ENCODE measurements around the gene CWC27.

Gene CWC27

DNA sequence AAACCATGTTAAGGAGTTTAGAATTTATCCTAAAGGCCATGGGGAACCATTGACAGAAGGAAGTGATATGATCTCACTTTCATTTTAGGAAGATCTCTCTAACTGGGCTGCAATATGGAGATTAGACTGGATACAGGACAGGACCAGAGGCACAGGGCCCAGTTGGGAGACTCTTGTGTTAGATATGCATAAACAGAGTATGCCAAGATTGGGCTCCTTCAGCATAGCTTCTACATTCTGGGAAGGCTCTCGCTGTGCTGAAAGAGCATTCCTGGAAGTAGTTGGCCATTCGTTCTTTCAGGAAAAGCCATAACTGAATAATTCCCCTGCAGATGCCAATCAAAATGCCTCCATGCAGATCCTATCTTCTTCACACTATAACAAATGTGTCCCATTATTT lies 204.5 kb downstream of the CWC27 start:
- no peaks in the 10 kb centered on the region for H3K27me3 ChIP-seq (ENCODE audit: control insufficient read depth in 5 of 5, insufficient read depth in 4 of 5, low read length in 5 of 5)

DNA sequence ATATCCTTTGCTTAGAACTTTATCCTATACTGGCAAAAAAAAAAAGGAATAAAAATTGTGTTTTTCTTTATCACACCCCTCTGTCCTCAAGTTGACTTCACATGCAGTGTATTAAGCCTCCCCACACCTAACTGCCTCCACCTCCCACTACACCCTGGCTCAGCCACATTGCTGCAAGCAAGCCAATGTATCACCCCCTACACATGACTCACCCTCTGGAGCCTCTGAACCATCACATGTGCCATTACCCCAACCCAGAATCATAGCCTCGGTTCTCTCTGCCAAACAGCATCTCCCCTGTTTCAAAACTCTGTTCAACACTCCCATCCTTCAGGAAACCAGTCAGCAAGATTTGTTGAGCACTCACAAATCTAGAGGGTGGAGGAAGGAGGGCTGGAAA lies 209.0 kb downstream of the CWC27 start:
- Histone ChIP-seq H3K27ac (ENCODE audit: low read depth, low read length) (no peak overlapping the region), H3K36me3 (ENCODE audit: control insufficient read depth in 5 of 5, insufficient read depth in 5 of 5, low read length in 5 of 5) (peaks cover 2 to 9% (median 5%) of the 10 kb centered on the region in 5 donors), H3K27me3 (ENCODE audit: control insufficient read depth in 5 of 5, insufficient read depth in 4 of 5, low read length in 5 of 5) (no peaks in the 10 kb centered on the region), H3K4me1 (ENCODE audit: control insufficient read depth in 5 of 5, insufficient read depth in 5 of 5, low read length in 5 of 5) (peaks cover 0 to 2% (median 0%) of the 10 kb centered on the region in 5 donors), H3K4me3 (ENCODE audit: low read depth in 1 of 5, low read length in 5 of 5) (no peak overlapping the region), H3K9me3 (ENCODE audit: control insufficient read depth in 5 of 5, low read length in 5 of 5) (no peaks in the 10 kb centered on the region), H3K9ac (ENCODE audit: low read length in 5 of 5) (no peak overlapping the region)

More for the DNA sequence above, 204.5 kb downstream of the CWC27 start:
- H3K9me3 ChIP-seq (ENCODE audit: control insufficient read depth in 5 of 5, low read length in 5 of 5): no peaks in the 10 kb centered on the region
- H3K4me1 ChIP-seq (ENCODE audit: control insufficient read depth in 5 of 5, insufficient read depth in 5 of 5, low read length in 5 of 5): peaks cover 0 to 2% (median 0%) of the 10 kb centered on the region in 5 donors
- no peak overlapping the region for H3K27ac ChIP-seq (ENCODE audit: low read depth, low read length)
- H3K4me3 ChIP-seq (ENCODE audit: low read depth in 1 of 5, low read length in 5 of 5): no peak overlapping the region
- no peak overlapping the region for H3K9ac ChIP-seq (ENCODE audit: low read length in 5 of 5)
- peaks cover 2 to 12% (median 5%) of the 10 kb centered on the region in 5 donors for H3K36me3 ChIP-seq (ENCODE audit: control insufficient read depth in 5 of 5, insufficient read depth in 5 of 5, low read length in 5 of 5)

DNA sequence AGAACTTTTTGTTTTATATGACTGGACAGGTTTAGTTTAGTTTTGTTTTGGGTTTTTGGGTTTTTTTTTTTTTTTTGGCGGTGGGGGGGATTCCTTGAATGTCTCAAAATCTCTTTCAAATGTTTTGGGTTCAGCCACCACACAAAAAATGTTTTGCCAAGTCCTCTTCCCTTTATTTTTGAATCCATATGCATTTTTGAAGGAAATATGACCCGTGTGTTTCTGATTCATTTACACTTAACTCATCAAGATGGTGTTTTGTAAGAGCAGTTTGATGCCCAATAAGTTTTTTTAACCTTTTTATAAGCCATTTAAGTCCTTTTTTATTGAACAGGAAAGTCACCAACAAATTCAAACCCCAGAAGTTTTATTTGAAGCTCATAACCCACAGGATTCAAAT lies 209.8 kb downstream of the CWC27 start:
- Histone ChIP-seq H3K36me3 (ENCODE audit: control insufficient read depth in 5 of 5, insufficient read depth in 5 of 5, low read length in 5 of 5) (peaks cover 0 to 5% (median 2%) of the 10 kb centered on the region in 5 donors), H3K9ac (ENCODE audit: low read length in 5 of 5) (no peak overlapping the region), H3K27me3 (ENCODE audit: control insufficient read depth in 5 of 5, insufficient read depth in 4 of 5, low read length in 5 of 5) (no peaks in the 10 kb centered on the region), H3K4me3 (ENCODE audit: low read depth in 1 of 5, low read length in 5 of 5) (no peak overlapping the region), H3K9me3 (ENCODE audit: control insufficient read depth in 5 of 5, low read length in 5 of 5) (no peaks in the 10 kb centered on the region), H3K27ac (ENCODE audit: low read depth, low read length) (no peak overlapping the region), H3K4me1 (ENCODE audit: control insufficient read depth in 5 of 5, insufficient read depth in 5 of 5, low read length in 5 of 5) (peaks cover 0 to 2% (median 0%) of the 10 kb centered on the region in 5 donors)

DNA sequence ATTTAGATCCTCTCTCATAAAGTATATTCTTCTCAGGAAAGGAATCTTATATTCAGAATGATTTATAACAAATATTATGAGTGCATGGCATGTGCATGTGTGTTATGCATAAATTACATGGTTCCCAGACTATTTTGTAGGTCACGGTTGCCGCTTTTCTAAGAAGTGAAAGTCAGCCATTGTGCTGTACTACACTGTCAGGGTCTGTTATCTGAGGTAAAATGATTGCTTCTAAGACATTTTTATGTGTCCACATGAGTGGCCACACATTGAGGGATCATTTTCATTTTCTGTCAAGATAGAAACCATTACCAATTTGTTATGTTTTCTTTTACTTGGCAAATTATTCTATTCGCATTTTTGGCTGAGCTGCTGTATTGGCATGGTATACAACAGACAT lies 210.8 kb downstream of the CWC27 start:
- H3K4me1 ChIP-seq (ENCODE audit: control insufficient read depth in 5 of 5, insufficient read depth in 5 of 5, low read length in 5 of 5): no peaks in the 10 kb centered on the region
- H3K4me3 ChIP-seq (ENCODE audit: low read depth in 1 of 5, low read length in 5 of 5): no peak overlapping the region
- no peak overlapping the region for H3K27ac ChIP-seq (ENCODE audit: low read depth, low read length)
- H3K9ac ChIP-seq (ENCODE audit: low read length in 5 of 5): no peak overlapping the region
- no peaks in the 10 kb centered on the region for H3K9me3 ChIP-seq (ENCODE audit: control insufficient read depth in 5 of 5, low read length in 5 of 5)
- peaks cover 0 to 5% (median 2%) of the 10 kb centered on the region in 5 donors for H3K36me3 ChIP-seq (ENCODE audit: control insufficient read depth in 5 of 5, insufficient read depth in 5 of 5, low read length in 5 of 5)
- no peaks in the 10 kb centered on the region for H3K27me3 ChIP-seq (ENCODE audit: control insufficient read depth in 5 of 5, insufficient read depth in 4 of 5, low read length in 5 of 5)

DNA sequence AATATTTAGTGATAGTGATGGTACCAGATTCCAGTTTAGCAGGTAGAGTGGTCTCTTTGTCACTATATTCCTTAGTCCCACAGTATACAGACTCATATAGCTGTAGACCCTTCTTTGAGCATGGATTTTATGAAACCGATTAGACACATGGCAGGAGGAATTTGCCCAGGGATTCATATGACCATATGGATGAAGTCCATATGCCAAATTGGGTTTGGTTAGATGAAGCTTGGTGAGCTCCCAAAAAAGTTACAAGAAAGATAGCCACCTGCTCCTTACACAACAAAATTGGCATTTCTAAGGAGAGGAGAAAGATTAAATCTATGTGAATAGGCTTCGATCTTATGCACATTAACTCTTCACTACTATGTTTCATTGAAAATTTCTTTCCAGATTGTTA lies 211.4 kb downstream of the CWC27 start:
- Histone ChIP-seq H3K36me3 (ENCODE audit: control insufficient read depth in 5 of 5, insufficient read depth in 5 of 5, low read length in 5 of 5) (peaks cover 0 to 5% (median 2%) of the 10 kb centered on the region in 5 donors), H3K9me3 (ENCODE audit: control insufficient read depth in 5 of 5, low read length in 5 of 5) (no peaks in the 10 kb centered on the region), H3K27me3 (ENCODE audit: control insufficient read depth in 5 of 5, insufficient read depth in 4 of 5, low read length in 5 of 5) (no peaks in the 10 kb centered on the region), H3K9ac (ENCODE audit: low read length in 5 of 5) (no peak overlapping the region), H3K4me3 (ENCODE audit: low read depth in 1 of 5, low read length in 5 of 5) (no peak overlapping the region), H3K27ac (ENCODE audit: low read depth, low read length) (no peak overlapping the region), H3K4me1 (ENCODE audit: control insufficient read depth in 5 of 5, insufficient read depth in 5 of 5, low read length in 5 of 5) (peaks cover 0 to 4% (median 0%) of the 10 kb centered on the region in 5 donors)

DNA sequence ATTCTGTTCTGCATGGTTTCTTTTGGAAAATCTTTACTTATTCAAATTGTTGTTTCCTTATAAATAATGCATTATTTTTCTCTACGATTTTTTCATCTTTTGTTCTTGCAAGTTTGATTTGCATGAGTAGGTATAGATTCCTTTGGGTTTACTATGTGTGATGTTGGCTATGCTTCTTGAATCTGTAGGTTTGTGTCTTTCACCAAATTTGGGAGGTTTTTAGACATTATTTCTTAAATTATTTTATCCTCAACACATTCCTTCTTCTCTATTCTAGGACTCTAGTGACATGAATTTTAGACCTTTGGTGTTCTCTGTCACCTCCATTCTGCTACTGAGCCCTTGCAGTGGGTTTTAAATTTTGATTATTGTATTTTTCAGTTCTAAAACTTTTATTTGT lies 219.0 kb downstream of the CWC27 start:
- no peak overlapping the region for H3K27ac ChIP-seq (ENCODE audit: low read depth, low read length)
- no peaks in the 10 kb centered on the region for H3K36me3 ChIP-seq (ENCODE audit: control insufficient read depth in 5 of 5, insufficient read depth in 5 of 5, low read length in 5 of 5)
- H3K27me3 ChIP-seq (ENCODE audit: control insufficient read depth in 5 of 5, insufficient read depth in 4 of 5, low read length in 5 of 5): no peaks in the 10 kb centered on the region

DNA sequence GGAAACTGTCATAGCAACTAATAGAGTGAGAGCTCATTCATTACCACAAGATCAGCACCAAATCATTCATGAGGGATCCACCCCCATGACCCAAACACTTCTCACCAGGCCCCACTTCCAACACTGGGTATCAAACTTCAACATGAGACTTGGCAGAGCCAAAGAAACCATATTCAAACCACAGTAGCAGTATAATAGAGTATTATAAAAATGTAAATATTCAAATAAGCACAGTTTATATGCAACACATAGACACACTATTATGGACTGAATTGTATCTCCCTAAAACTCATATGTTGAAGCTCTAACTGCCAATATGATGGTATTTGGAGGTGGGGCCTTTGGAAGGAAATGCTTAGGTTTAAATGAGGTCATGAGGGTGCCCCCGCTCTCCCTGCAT lies 240.5 kb downstream of the CWC27 start:
- no peaks in the 10 kb centered on the region for H3K36me3 ChIP-seq (ENCODE audit: control insufficient read depth in 5 of 5, insufficient read depth in 5 of 5, low read length in 5 of 5)
- no peak overlapping the region for H3K4me3 ChIP-seq (ENCODE audit: low read depth in 1 of 5, low read length in 5 of 5)
- no peak overlapping the region for H3K27ac ChIP-seq (ENCODE audit: low read depth, low read length)
- H3K9me3 ChIP-seq (ENCODE audit: control insufficient read depth in 5 of 5, low read length in 5 of 5): no peaks in the 10 kb centered on the region
- H3K9ac ChIP-seq (ENCODE audit: low read length in 5 of 5): no peak overlapping the region
- no peaks in the 10 kb centered on the region for H3K4me1 ChIP-seq (ENCODE audit: control insufficient read depth in 5 of 5, insufficient read depth in 5 of 5, low read length in 5 of 5)
- no peaks in the 10 kb centered on the region for H3K27me3 ChIP-seq (ENCODE audit: control insufficient read depth in 5 of 5, insufficient read depth in 4 of 5, low read length in 5 of 5)

More for the DNA sequence above, 219.0 kb downstream of the CWC27 start:
- Histone ChIP-seq H3K4me3 (ENCODE audit: low read depth in 1 of 5, low read length in 5 of 5) (no peak overlapping the region), H3K9me3 (ENCODE audit: control insufficient read depth in 5 of 5, low read length in 5 of 5) (peaks cover 0 to 3% (median 0%) of the 10 kb centered on the region in 5 donors), H3K4me1 (ENCODE audit: control insufficient read depth in 5 of 5, insufficient read depth in 5 of 5, low read length in 5 of 5) (peaks cover 0 to 5% (median 0%) of the 10 kb centered on the region in 5 donors), H3K9ac (ENCODE audit: low read length in 5 of 5) (no peak overlapping the region)

DNA sequence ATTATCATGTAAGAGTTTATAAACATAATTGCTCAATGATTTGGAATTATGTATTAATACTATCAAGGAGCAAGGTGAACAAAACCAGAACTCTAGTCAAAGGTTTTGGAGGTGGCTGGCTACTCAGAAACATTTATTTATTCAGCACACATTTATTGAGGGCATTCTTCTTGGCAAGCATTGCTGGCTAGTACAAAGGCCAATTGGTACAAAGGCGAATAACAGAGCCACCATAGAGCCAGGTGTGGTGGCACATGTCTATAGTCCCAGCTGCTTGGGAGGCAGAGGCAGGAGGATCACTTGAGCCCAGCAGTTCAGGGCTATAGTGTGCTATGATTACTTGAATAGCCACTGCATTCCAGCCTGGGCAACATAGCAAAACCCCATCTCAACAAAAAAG lies 242.1 kb downstream of the CWC27 start:
- Histone ChIP-seq H3K4me1 (ENCODE audit: control insufficient read depth in 5 of 5, insufficient read depth in 5 of 5, low read length in 5 of 5) (peaks cover 0 to 4% (median 0%) of the 10 kb centered on the region in 5 donors), H3K9ac (ENCODE audit: low read length in 5 of 5) (no peak overlapping the region), H3K36me3 (ENCODE audit: control insufficient read depth in 5 of 5, insufficient read depth in 5 of 5, low read length in 5 of 5) (no peaks in the 10 kb centered on the region), H3K27me3 (ENCODE audit: control insufficient read depth in 5 of 5, insufficient read depth in 4 of 5, low read length in 5 of 5) (no peaks in the 10 kb centered on the region), H3K27ac (ENCODE audit: low read depth, low read length) (no peak overlapping the region), H3K9me3 (ENCODE audit: control insufficient read depth in 5 of 5, low read length in 5 of 5) (no peaks in the 10 kb centered on the region), H3K4me3 (ENCODE audit: low read depth in 1 of 5, low read length in 5 of 5) (no peak overlapping the region)

DNA sequence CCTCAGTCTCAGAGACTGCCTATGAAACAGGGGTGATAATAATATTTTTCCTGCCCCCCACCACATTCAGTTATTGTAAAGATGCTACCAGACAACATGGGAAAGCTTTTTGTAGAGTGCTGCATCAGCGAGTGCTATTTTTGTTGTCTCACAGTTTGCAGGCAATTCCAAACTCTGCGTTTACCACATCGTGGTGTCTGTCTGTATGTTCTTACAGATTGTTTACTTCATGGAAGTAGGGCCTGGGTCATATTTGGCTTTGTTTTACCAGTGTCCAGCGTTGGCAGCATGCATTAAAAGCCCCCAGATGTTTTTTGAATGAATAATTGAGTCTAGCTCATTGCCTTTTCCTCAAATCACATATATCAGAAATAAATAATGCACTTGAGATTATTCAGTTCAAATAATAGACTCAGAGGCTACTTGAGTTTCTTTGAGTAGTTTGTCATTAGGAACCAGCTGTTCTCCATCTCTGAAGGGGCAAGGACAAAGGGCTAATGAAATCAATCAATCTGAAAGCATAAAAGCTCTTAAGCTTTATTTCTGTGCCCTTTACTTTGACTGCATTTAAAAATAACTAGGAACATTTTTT lies 243.7 kb downstream of the CWC27 start:
- H3K36me3 ChIP-seq (ENCODE audit: control insufficient read depth in 5 of 5, insufficient read depth in 5 of 5, low read length in 5 of 5): no peaks in the 10 kb centered on the region
- no peak overlapping the region for H3K27ac ChIP-seq (ENCODE audit: low read depth, low read length)
- H3K4me1 ChIP-seq (ENCODE audit: control insufficient read depth in 5 of 5, insufficient read depth in 5 of 5, low read length in 5 of 5): peaks cover 0 to 4% (median 0%) of the 10 kb centered on the region in 5 donors
- H3K9me3 ChIP-seq (ENCODE audit: control insufficient read depth in 5 of 5, low read length in 5 of 5): no peaks in the 10 kb centered on the region
- H3K4me3 ChIP-seq (ENCODE audit: low read depth in 1 of 5, low read length in 5 of 5): no peak overlapping the region
- no peaks in the 10 kb centered on the region for H3K27me3 ChIP-seq (ENCODE audit: control insufficient read depth in 5 of 5, insufficient read depth in 4 of 5, low read length in 5 of 5)
- no peak overlapping the region for H3K9ac ChIP-seq (ENCODE audit: low read length in 5 of 5)

DNA sequence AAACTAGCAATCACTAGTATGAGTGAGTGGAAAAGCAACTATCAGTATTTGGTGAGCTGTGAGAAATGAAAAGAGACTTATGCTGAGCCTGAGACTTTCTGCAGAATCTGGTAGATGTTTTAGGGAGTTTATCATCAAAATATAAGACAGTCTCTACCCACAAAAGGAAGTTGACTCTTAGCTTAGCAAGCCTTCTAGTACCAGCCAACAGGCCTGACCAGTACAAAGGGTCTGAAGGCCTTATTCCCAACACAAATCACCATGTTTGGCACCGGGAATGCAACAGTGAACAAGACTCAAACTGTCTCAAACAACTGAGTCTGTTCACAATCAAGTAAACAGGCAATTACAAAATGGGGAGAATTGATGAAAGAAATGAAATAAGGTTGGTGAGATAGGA lies 244.4 kb downstream of the CWC27 start:
- Histone ChIP-seq H3K27me3 (ENCODE audit: control insufficient read depth in 5 of 5, insufficient read depth in 4 of 5, low read length in 5 of 5) (no peaks in the 10 kb centered on the region), H3K9ac (ENCODE audit: low read length in 5 of 5) (no peak overlapping the region), H3K4me3 (ENCODE audit: low read depth in 1 of 5, low read length in 5 of 5) (no peak overlapping the region), H3K4me1 (ENCODE audit: control insufficient read depth in 5 of 5, insufficient read depth in 5 of 5, low read length in 5 of 5) (peaks cover 0 to 4% (median 0%) of the 10 kb centered on the region in 5 donors), H3K27ac (ENCODE audit: low read depth, low read length) (no peak overlapping the region), H3K9me3 (ENCODE audit: control insufficient read depth in 5 of 5, low read length in 5 of 5) (no peaks in the 10 kb centered on the region), H3K36me3 (ENCODE audit: control insufficient read depth in 5 of 5, insufficient read depth in 5 of 5, low read length in 5 of 5) (no peaks in the 10 kb centered on the region)
